Neuronal stem cell (in vitro differentiated cells): ENCODE results near the gene CALML6.

Experiments used
- DNase-seq: peaks from one replicate; pipeline ENCODE4 v3.0.0-alpha.2; 2013; ENCODE audit warnings: low spot score
- H2AFZ ChIP-seq: one replicate; pipeline ENCODE4 v1.6.1; 2013; ENCODE audit warnings: mild to moderate bottlenecking, low read length, inconsistent platforms
- H2AK5ac ChIP-seq: 2 replicates; pipeline ENCODE4 v1.6.1; 2013; ENCODE audit warnings: low read depth, mild to moderate bottlenecking, inconsistent platforms, low read length, moderate library complexity, mixed read lengths
- H2BK120ac ChIP-seq: 2 replicates; pipeline ENCODE4 v1.6.1; 2013; ENCODE audit warnings: low read depth, mild to moderate bottlenecking, inconsistent platforms, low read length, moderate library complexity, mixed read lengths
- H2BK12ac ChIP-seq: one replicate; pipeline ENCODE4 v1.6.1; 2013; ENCODE audit warnings: low read length, inconsistent platforms
- H2BK15ac ChIP-seq: 2 replicates; pipeline ENCODE4 v1.6.1; 2013; ENCODE audit warnings: mild to moderate bottlenecking, low read length, inconsistent platforms, mixed read lengths
- H2BK5ac ChIP-seq: one replicate; pipeline ENCODE4 v1.6.1; 2013; ENCODE audit warnings: inconsistent platforms, mild to moderate bottlenecking, low read length, moderate library complexity
- H3K14ac ChIP-seq: one replicate; pipeline ENCODE4 v1.6.1; 2013; ENCODE audit warnings: low read length, inconsistent platforms
- H3K18ac ChIP-seq: 2 replicates; pipeline ENCODE4 v1.6.1; 2013; ENCODE audit warnings: low read length, inconsistent platforms
- H3K23ac ChIP-seq: 2 replicates; pipeline ENCODE4 v1.6.1; 2013; ENCODE audit warnings: low read depth, mild to moderate bottlenecking, mixed read lengths, low read length, inconsistent platforms; ENCODE audit not compliant: poor library complexity
- H3K27ac ChIP-seq: replicated peaks from 3 replicates; pipeline ENCODE4 v1.5.1; 2013; ENCODE audit warnings: low read length, inconsistent platforms
- H3K27me3 ChIP-seq, 3 experiments: 2 replicates each; pipeline ENCODE4 v1.6.1; 2013; ENCODE audit warnings: low read length in 3 of 3, mild to moderate bottlenecking in 2 of 3, inconsistent platforms in 1 of 3, low read depth in 1 of 3, mixed read lengths in 1 of 3, moderate library complexity in 1 of 3; ENCODE audit not compliant: control insufficient read depth in 3 of 3, insufficient read depth in 3 of 3
- H3K36me3 ChIP-seq, 2 donors: replicated peaks in 1 of 2; 2 replicates each; pipeline ENCODE4 v1.6.1; 2013; ENCODE audit warnings: low read length in 2 of 2; ENCODE audit not compliant: control insufficient read depth in 2 of 2, insufficient read depth in 2 of 2
- H3K4ac ChIP-seq: 2 replicates; pipeline ENCODE4 v1.6.1; 2013; ENCODE audit warnings: inconsistent platforms, mild to moderate bottlenecking, low read length, moderate library complexity
- H3K4me1 ChIP-seq, 2 donors: 1 replicate in 1 of 2; 2 replicates in 1 of 2; pipeline ENCODE4 v1.6.1; 2013; ENCODE audit warnings: low read length in 2 of 2, low read depth in 1 of 2; ENCODE audit not compliant: control insufficient read depth in 2 of 2, insufficient read depth in 1 of 2
- H3K4me2 ChIP-seq: one replicate; pipeline ENCODE4 v1.6.1; 2013; ENCODE audit warnings: mild to moderate bottlenecking, low read length, inconsistent platforms; ENCODE audit not compliant: insufficient read depth, poor library complexity, severe bottlenecking
- H3K4me3 ChIP-seq, 2 donors: 2 replicates each; pipeline ENCODE4 v1.5.1; 2013; ENCODE audit warnings: low read length in 2 of 2, mild to moderate bottlenecking in 2 of 2, inconsistent platforms in 1 of 2, moderate library complexity in 1 of 2
- H3K79me1 ChIP-seq: one replicate; pipeline ENCODE4 v1.6.1; 2013; ENCODE audit warnings: low read depth, mild to moderate bottlenecking, inconsistent platforms, low read length, moderate library complexity
- H3K9ac ChIP-seq: one replicate; pipeline ENCODE4 v1.6.1; 2013; ENCODE audit warnings: mild to moderate bottlenecking, low read depth, low read length, inconsistent platforms; ENCODE audit not compliant: poor library complexity
- H3K9me3 ChIP-seq, 2 donors: replicated peaks in 1 of 2; 2 replicates each; pipeline versions ENCODE3 to v1.6.1; 2013; ENCODE audit warnings: low read length in 2 of 2, mild to moderate bottlenecking in 2 of 2, inconsistent platforms in 1 of 2, low read depth in 1 of 2, mixed read lengths in 1 of 2, moderate library complexity in 1 of 2; ENCODE audit not compliant: control insufficient read depth in 2 of 2, insufficient read depth in 1 of 2
- H4K8ac ChIP-seq: one replicate; pipeline ENCODE4 v1.6.1; 2013; ENCODE audit warnings: low read depth, mild to moderate bottlenecking, inconsistent platforms, low read length, moderate library complexity
- H4K91ac ChIP-seq: one replicate; pipeline ENCODE4 v1.6.1; 2013; ENCODE audit warnings: low read length, low read depth, mild to moderate bottlenecking, inconsistent platforms; ENCODE audit not compliant: poor library complexity
- WGBS, 2 donors: extraction: QIAGEN DNeasy Blood & Tissue Kit; methylation state at CpG; one replicate each; pipeline ENCODE4 v1.1.7; 2013; ENCODE audit warnings: missing lambda C conversion rate in 2 of 2, mixed read lengths in 1 of 2; ENCODE audit not compliant: insufficient read length in 2 of 2, insufficient replicate concordance in 1 of 2; ENCODE audit errors: extremely low coverage in 2 of 2; 5-methylcytosine and 5-hydroxymethylcytosine counted together

Gene CALML6

DNA sequence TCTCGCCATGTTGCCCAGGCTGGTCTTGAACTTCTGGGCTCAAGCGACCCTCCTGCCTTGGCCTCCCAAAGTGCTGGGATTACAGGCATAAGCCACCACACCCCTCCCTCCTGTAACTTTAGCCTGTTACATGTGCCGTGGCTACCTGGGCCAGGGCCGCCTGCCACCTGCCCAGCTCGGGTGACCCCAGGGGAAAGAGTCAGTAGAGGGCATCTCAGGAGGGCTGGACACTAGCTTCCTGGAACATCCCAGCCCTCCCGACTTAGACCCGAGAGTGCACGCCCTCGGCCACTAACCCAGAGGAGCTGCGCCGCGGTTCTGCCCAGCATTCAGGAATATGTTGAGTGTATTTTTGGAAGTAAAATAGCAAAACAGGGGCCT lies 44.4 kb downstream of the CALML6 start:
- Histone ChIP-seq H3K79me1 (peaks cover 3% of the 10 kb centered on the region), H3K4ac (no peak overlapping the region), H3K27me3 (peaks cover 0 to 29% (median 0%) of the 10 kb centered on the region in 3 experiments), H3K36me3 (no peaks in the 10 kb centered on the region), H3K4me1 (peaks cover 0 to 7% of the 10 kb centered on the region in 2 donors), H4K91ac (no peak overlapping the region), H2BK5ac (no peak overlapping the region), H3K27ac (no peak overlapping the region), H3K4me3 (no peak overlapping the region), H3K4me2 (peak overlapping the region; percentile 56), H3K9ac (no peak overlapping the region), H2AFZ (no peak overlapping the region), H2BK12ac (no peak overlapping the region), H2AK5ac (peak overlapping the region; percentile 40), H3K9me3 (no peaks in the 10 kb centered on the region), H2BK120ac (no peak overlapping the region), H3K18ac (peak overlapping the region; percentile 2), H2BK15ac (no peak overlapping the region), H3K14ac (no peak overlapping the region), H4K8ac (no peak overlapping the region), H3K23ac (no peak overlapping the region)
- WGBS, 2 donors, result no CpG with 5 or more reads among the region's 12 CpGs
- no peak for DNase-seq

DNA sequence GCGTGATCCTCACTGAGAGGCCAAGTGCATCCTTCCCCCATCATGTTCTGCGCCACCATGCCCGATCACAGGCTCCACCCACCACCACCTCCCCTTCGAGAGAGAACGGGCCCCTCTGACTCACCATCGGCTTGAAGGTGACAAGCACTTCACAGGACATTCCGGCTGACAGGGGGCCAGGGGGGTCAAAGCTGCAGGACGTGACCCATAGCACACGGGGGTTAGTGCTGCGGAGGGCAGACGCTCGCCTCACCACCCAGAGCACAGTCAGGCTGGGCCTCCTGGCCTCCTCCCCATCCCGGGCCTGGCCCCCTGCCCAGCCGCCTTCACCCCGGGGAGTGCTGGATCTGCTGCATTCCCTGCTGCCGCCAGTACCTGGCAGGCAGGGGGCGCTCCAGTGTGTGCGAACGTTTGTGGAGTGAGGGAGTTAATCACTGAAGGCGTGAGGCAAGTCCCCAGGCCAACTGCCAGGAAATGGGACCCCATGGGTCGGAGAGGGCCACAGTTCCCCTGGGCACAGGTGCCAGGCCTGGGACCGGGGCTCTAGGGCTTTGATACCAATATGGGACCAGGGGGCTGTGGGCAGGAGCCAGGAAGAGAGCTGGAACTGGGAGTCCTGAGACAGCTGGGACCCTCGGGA lies 44.9 kb downstream of the CALML6 start:
- Histone ChIP-seq H3K36me3 (no peaks in the 10 kb centered on the region), H3K23ac (peak overlapping the region; percentile 37), H3K18ac (peak overlapping the region; percentile 2), H2AK5ac (peak overlapping the region; percentile 40), H3K4ac (no peak overlapping the region), H3K9me3 (no peaks in the 10 kb centered on the region), H4K8ac (no peak overlapping the region), H3K79me1 (peaks cover 3% of the 10 kb centered on the region), H2AFZ (peak overlapping the region; percentile 1), H2BK5ac (no peak overlapping the region), H3K4me2 (peak overlapping the region; percentile 56), H3K9ac (no peak overlapping the region), H3K27me3 (peaks cover 0 to 29% (median 0%) of the 10 kb centered on the region in 3 experiments), H2BK12ac (no peak overlapping the region), H2BK120ac (no peak overlapping the region), H3K27ac (no peak overlapping the region), H3K14ac (no peak overlapping the region), H3K4me3 (peak overlapping the region in 1 of 2 donors; percentile 11), H3K4me1 (peaks cover 0 to 7% of the 10 kb centered on the region in 2 donors), H4K91ac (no peak overlapping the region), H2BK15ac (peak overlapping the region; percentile 25)
- no CpG with 5 or more reads among the region's 23 CpGs for WGBS, 2 donors
- DNase-seq, result peak; percentile 73

DNA sequence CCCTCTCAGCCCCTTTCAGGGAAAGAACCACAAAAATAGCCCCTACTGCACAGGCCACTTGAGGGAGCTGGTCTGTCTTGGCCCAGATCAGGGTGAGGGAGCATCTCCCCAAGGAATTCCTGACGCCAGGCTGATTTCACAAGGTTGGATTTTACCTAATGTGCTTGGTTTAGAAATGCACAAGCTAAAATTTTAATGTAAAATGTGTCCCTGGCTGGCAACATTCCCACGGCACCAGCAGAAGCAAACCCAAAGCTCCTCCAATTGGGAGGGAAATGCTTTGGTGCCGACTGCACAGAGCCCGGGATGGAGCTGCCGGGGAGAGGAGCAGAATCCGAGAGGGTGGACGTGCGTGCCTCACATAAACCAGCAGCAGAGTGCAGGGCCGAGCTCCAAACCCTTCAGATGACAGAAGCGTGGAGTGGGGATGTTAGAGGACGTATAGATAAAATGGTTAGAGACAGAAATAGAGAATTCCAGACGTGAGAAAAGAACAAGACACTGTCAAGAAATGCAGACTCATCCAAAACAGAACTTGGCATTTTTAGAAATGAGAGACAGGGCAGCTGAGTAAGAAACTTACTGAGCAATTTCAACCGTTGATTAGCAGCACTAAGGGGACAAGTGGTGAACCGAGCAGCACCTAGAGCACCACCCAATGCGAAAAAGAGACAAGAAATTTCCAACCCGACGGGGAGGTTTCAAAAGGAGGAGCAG lies 45.6 kb downstream of the CALML6 start:
- Histone ChIP-seq H3K79me1 (peaks cover 3% of the 10 kb centered on the region), H2AFZ (peak overlapping the region; percentile 1), H3K14ac (no peak overlapping the region), H3K36me3 (no peaks in the 10 kb centered on the region), H3K4me3 (no peak overlapping the region), H3K9ac (no peak overlapping the region), H2BK12ac (no peak overlapping the region), H4K91ac (no peak overlapping the region), H3K9me3 (no peaks in the 10 kb centered on the region), H3K27me3 (peaks cover 0 to 29% (median 0%) of the 10 kb centered on the region in 3 experiments), H3K4me1 (peaks cover 0 to 7% of the 10 kb centered on the region in 2 donors), H2BK120ac (no peak overlapping the region), H2BK15ac (no peak overlapping the region), H3K27ac (no peak overlapping the region), H2AK5ac (no peak overlapping the region), H3K18ac (no peak overlapping the region), H3K4me2 (no peak overlapping the region), H4K8ac (no peak overlapping the region), H3K23ac (no peak overlapping the region), H3K4ac (no peak overlapping the region), H2BK5ac (no peak overlapping the region)
- no CpG with 5 or more reads among the region's 17 CpGs for WGBS, 2 donors
- no peak for DNase-seq

DNA sequence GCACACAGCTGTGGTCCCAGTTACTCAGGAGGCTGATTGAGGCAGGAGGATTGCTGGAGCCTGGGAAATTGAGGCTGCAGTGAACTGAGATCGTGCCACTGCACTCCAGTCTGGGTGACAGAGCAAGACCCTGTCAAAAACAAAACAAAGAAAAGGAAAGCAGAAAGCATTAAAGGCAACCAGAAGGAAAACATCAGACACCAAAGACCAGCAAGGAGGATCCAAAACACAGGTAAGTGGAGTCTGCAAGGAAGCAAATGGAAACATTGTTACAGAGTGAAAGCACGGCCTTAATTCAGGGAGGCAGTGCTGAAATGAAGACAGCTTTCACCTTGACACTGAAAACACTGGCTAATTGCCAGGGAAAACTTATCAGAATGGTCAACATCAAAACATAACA lies 47.7 kb downstream of the CALML6 start:
- WGBS, 2 donors, result no CpG with 5 or more reads among the region's 2 CpGs

More for the DNA sequence above, 47.7 kb downstream of the CALML6 start:
- Histone ChIP-seq H3K79me1 (peaks cover 3% of the 10 kb centered on the region), H3K4me2 (no peak overlapping the region), H3K4ac (no peak overlapping the region), H2BK12ac (no peak overlapping the region), H2BK5ac (no peak overlapping the region), H3K27me3 (peaks cover 0 to 28% (median 0%) of the 10 kb centered on the region in 3 experiments), H3K27ac (no peak overlapping the region), H3K4me3 (no peak overlapping the region), H3K18ac (no peak overlapping the region), H3K9ac (no peak overlapping the region), H2AFZ (no peak overlapping the region), H3K36me3 (no peaks in the 10 kb centered on the region), H3K4me1 (peaks cover 0 to 7% of the 10 kb centered on the region in 2 donors), H3K9me3 (no peaks in the 10 kb centered on the region), H2AK5ac (no peak overlapping the region), H2BK120ac (no peak overlapping the region), H4K8ac (no peak overlapping the region), H3K14ac (no peak overlapping the region), H4K91ac (no peak overlapping the region), H3K23ac (no peak overlapping the region), H2BK15ac (no peak overlapping the region)
- no peak for DNase-seq
